ENCODE data around the gene RPS6KC1.

DNA sequence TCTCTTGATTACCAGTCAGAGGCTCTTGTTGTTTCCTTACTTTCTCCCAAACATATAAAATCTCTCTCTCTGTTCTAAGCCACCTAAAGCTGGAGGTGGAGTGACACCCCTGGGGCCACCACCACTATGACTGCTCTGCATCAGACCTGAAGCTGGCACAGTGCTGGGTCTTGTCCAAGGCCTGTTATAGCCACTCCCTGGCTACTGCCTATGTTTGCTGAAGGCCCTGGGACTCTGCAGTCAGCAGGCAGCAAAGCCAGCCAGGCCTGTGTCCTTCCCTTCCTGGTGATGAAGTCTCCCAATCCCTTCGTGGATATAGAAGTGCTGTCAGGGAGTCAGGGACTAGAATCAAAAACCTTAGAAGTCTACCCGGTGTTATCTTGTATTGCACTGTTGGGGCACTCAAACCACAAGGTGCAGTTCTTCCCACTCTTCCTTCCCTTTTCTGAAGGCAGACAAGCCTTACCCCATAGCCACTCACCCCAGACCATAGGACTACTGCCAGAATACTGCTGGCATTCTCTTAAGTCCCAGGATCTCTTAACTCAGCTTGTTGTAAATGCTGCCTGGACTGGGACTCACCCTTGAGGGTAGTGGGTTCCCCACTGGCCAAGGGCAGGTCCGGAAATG, 103.1 kb downstream of the RPS6KC1 start:
- TF ChIP-seq, protein P1, sequence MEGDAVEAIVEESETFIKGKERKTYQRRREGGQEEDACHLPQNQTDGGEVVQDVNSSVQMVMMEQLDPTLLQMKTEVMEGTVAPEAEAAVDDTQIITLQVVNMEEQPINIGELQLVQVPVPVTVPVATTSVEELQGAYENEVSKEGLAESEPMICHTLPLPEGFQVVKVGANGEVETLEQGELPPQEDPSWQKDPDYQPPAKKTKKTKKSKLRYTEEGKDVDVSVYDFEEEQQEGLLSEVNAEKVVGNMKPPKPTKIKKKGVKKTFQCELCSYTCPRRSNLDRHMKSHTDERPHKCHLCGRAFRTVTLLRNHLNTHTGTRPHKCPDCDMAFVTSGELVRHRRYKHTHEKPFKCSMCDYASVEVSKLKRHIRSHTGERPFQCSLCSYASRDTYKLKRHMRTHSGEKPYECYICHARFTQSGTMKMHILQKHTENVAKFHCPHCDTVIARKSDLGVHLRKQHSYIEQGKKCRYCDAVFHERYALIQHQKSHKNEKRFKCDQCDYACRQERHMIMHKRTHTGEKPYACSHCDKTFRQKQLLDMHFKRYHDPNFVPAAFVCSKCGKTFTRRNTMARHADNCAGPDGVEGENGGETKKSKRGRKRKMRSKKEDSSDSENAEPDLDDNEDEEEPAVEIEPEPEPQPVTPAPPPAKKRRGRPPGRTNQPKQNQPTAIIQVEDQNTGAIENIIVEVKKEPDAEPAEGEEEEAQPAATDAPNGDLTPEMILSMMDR (conservative IDR thresholded peaks at IDR 0.05): no peak
- TF ChIP-seq EZH2 (IDR thresholded peaks at IDR 0.05; ENCODE audit: low read depth): no peak

Data from PC-9 (cell line).